NCI-H2029 (cell line): ENCODE results near the gene USP34.
"Not testable (repeated sequence)": the region's sequence is repeated elsewhere in the genome, so short reads cannot be mapped to it uniquely, and the experiment has no call there.

Source experiments
- DNase-seq: peaks from one replicate; lab custom pipeline; 2025; lab: John Stamatoyannopoulos, UW

USP34 gene

DNA sequence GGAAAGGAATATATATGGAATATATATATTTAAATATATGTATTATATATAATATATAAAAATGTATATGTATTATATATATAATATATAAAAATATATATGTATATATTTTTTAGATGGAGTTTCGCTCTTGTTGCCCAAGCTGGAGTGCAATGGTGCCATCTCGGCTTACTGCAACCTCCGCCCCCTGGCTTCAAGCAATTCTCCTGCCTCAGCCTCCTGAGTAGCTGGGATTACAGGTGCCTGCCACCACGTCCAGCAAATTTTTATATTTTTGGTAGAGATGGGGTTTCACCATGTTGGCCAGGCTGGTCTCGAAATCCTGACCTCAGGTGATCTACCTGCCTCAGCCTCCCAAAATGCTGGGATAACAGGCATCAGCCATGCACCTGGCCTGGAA lies 322.8 kb downstream of the USP34 start:
- DNase-seq = not testable (repeated sequence)

GRCh38 chr2:61145990-61146389 lies 324.9 kb downstream of the USP34 start:
- DNase-seq = no peak

DNA sequence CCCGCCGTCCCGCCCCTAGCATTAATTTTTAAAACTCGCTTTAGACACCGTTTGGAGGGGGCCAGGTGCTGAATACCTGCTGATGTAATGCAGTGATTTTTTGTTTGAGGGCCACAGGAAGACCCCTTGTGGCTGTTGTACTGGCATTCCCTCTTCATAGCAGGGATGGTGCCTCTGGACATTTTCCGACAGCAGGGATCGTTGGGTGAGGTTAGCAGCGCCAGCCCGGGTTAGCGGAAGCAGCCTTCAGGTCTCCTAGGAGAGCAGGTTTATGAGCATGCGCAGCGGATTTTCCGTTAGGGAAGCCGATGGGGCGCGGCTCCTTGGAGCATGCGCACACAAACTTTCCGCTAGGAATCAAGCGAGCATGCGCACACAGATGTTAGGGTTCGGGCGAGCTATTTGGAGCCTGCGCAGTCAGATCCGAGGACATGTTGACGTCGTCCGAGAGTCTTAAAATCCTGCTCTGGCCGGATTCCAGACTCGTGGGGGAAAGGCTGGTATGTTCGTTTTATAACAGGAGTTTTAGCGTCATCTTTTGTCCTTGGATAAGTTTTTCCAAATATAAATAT lies 326.1 kb downstream of the USP34 start:
- DNase-seq = peak; percentile 97

DNA sequence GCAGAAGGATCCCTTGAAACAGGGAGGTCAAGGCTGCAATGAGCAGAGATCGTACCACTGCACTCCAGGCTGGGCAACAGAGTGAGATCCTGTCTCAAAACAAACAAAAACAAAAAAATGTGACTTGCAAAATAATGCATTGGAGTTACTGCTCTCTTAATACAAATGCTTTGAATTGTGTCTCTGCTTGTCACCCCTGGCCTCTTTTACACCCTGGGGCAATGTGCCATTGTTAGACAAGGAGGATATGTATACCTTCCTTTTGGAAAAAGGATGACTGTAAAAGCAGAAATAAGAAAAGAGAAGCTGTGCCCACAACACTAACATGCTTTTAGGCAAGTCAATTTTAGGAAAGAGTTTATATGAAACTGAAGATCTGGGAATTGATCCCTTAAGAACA lies 329.7 kb downstream of the USP34 start:
- DNase-seq = no peak

- no peak for DNase-seq
These were observed 332.0 kb downstream of the USP34 start for GRCh38 chr2:61138859-61139258.
